ENCODE measurements around the gene TGIF2. TPM values are rescaled to one million over a fixed set of nuclear protein-coding genes. Genes with fewer than 3 reads are reported as not detected.
A peak's percentile ranks its signal among the peaks of the same experiment; 100 is the strongest.

Gene TGIF2
- total RNA-seq, 4 donors from 2014 or later = 1.4 to 3.9 (median 1.4) TPM

DNA sequence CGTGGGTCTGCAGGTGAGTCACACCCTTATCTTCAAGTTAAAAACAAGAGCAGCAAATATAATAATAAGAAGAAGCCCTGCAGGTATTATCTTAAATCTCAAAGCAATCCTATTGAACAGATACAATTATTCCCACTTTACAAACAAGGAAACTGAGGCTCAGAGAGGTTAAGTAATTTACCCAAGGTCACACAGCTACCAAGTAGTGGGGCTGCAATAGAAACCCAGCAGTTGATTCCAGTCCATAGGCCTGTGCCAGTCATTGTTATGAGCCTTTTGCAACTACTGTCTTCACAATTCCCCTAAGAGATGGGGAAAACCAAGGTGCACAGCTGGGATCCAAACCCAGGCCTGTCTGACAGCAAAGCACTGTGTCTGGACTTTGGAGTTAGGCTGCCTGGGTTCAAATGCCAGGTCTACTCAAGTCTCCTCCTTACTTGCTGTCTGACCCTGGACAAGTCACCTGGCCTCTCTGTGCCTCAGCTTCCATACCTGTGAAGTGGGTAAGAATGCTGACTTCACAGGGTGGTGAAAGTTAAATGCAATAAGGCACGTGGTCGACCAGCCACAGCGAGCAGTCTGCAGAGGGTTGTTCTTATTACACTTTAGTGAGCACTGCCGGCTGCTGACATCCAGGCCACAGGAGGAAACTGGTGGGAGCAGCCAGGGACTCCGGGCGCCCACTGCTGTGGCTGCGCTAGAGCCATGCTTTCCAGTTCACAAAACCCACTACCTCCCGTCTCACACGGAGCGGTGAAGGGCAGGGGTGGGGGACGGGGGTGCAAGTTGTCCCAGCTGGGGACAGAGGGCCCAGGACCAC lies 26.0 kb upstream of the TGIF2 start:
- no peak for TF ChIP-seq POLR2A (IDR thresholded peaks at IDR 0.05)
- TF ChIP-seq, protein P1, sequence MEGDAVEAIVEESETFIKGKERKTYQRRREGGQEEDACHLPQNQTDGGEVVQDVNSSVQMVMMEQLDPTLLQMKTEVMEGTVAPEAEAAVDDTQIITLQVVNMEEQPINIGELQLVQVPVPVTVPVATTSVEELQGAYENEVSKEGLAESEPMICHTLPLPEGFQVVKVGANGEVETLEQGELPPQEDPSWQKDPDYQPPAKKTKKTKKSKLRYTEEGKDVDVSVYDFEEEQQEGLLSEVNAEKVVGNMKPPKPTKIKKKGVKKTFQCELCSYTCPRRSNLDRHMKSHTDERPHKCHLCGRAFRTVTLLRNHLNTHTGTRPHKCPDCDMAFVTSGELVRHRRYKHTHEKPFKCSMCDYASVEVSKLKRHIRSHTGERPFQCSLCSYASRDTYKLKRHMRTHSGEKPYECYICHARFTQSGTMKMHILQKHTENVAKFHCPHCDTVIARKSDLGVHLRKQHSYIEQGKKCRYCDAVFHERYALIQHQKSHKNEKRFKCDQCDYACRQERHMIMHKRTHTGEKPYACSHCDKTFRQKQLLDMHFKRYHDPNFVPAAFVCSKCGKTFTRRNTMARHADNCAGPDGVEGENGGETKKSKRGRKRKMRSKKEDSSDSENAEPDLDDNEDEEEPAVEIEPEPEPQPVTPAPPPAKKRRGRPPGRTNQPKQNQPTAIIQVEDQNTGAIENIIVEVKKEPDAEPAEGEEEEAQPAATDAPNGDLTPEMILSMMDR (IDR thresholded peaks at IDR 0.05 in 4 of 5, conservative IDR thresholded peaks at IDR 0.05 in 1 of 5) = no peak
- Histone ChIP-seq H3K27me3 (no peaks in the 10 kb centered on the region), H3K4me3 (no peak overlapping the region), H3K9me3 (no peaks in the 10 kb centered on the region), H3K27ac (no peak overlapping the region), H3K36me3 (peaks cover 0 to 4% of the 10 kb centered on the region in 2 donors), H3K4me1 (peaks cover 8 to 9% of the 10 kb centered on the region in 2 donors)
- no peak for ATAC-seq
- in situ Hi-C loops (cut with MboI; ENCODE audit: low sequenced_read_pairs in 4 of 4) (no loop called here), intact Hi-C loops (cut with DNase I; ENCODE audit: low total_unique reads) (no loop called here)
- no peak for DNase-seq

DNA sequence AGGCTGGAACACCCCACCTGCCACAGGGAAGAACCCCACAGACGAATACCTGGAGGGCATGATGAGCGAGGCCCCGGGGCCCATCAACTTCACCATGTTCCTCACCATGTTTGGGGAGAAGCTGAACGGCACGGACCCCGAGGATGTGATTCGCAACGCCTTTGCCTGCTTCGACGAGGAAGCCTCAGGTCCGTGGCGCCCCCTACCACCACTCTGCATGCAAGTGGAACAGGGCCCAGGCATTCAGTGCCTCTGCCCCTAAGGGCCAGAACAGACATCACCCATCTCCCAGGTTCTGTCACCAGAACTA lies 25.4 kb upstream of the TGIF2 start:
- H3K4me3 ChIP-seq = no peak overlapping the region
- TF ChIP-seq, protein P1 (IDR thresholded peaks at IDR 0.05 in 4 of 5, conservative IDR thresholded peaks at IDR 0.05 in 1 of 5) = no peak
- no peak for TF ChIP-seq POLR2A (IDR thresholded peaks at IDR 0.05)
- peaks cover 0 to 4% of the 10 kb centered on the region in 2 donors for H3K36me3 ChIP-seq
- peaks cover 4 to 7% of the 10 kb centered on the region in 2 donors for H3K4me1 ChIP-seq
- in situ Hi-C loops (cut with MboI; ENCODE audit: low sequenced_read_pairs in 4 of 4) (no loop called here), intact Hi-C loops (cut with DNase I; ENCODE audit: low total_unique reads) (no loop called here)
- ATAC-seq (no peak), DNase-seq (no peak)
- H3K27me3 ChIP-seq = no peaks in the 10 kb centered on the region
- no peak overlapping the region for H3K27ac ChIP-seq
- no peaks in the 10 kb centered on the region for H3K9me3 ChIP-seq

DNA sequence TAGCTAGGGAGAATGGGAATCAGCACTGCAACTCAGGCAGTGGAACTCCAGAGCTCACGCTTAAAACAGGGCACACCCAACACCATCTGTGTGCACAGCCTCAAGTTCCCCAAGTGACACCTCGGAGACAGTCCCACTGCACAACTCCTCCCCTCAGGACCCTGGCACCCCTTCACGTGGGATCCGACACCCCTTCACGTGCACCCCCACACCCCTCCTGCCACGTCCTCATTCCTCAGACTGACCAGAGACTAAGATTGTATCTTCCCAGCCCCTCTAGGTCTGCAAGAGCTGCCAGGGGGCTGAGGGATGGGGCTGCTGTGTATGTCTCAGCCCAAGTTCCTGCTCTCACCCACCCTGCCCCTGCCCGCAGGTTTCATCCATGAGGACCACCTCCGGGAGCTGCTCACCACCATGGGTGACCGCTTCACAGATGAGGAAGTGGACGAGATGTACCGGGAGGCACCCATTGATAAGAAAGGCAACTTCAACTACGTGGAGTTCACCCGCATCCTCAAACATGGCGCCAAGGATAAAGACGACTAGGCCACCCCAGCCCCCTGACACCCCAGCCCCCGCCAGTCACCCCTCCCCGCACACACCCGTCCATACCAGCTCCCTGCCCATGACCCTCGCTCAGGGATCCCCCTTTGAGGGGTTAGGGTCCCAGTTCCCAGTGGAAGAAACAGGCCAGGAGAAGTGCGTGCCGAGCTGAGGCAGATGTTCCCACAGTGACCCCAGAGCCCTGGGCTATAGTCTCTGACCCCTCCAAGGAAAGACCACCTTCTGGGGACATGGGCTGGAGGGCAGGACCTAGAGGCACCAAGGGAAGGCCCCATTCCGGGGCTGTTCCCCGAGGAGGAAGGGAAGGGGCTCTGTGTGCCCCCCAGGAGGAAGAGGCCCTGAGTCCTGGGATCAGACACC lies 24.4 kb upstream of the TGIF2 start:
- in situ Hi-C loops (cut with MboI; ENCODE audit: low sequenced_read_pairs in 4 of 4) = no loop called here

DNA sequence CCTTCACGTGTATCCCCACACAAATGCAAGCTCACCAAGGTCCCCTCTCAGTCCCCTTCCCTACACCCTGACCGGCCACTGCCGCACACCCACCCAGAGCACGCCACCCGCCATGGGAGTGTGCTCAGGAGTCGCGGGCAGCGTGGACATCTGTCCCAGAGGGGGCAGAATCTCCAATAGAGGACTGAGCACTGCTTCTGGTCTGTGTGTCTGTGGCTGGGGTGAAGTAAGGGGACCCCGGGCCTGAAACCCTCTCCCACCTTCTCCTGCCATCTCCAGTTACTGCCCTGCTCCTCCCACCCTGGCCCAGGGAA lies 23.8 kb upstream of the TGIF2 start:
- Histone ChIP-seq H3K4me3 (no peak overlapping the region), H3K27ac (peak overlapping the region in 3 of 4 donors; percentile 28 to 54 (median 52)), H3K27me3 (no peaks in the 10 kb centered on the region), H3K4me1 (no peaks in the 10 kb centered on the region), H3K36me3 (peaks cover 0 to 4% of the 10 kb centered on the region in 2 donors), H3K9me3 (no peaks in the 10 kb centered on the region)
- ATAC-seq (no peak), DNase-seq (no peak)
- intact Hi-C loops (cut with DNase I; ENCODE audit: low total_unique reads) = no loop called here
- TF ChIP-seq POLR2A (IDR thresholded peaks at IDR 0.05) = no peak
- TF ChIP-seq, protein P1 (IDR thresholded peaks at IDR 0.05 in 4 of 5, conservative IDR thresholded peaks at IDR 0.05 in 1 of 5) = no peak
- in situ Hi-C loops (cut with MboI; ENCODE audit: low sequenced_read_pairs in 4 of 4) = no loop called here

More for the DNA sequence above, 24.4 kb upstream of the TGIF2 start:
- no peak for TF ChIP-seq POLR2A (IDR thresholded peaks at IDR 0.05)
- Histone ChIP-seq H3K4me1 (peaks cover 0 to 4% of the 10 kb centered on the region in 2 donors), H3K36me3 (peaks cover 0 to 4% of the 10 kb centered on the region in 2 donors), H3K27ac (peak overlapping the region in 3 of 4 donors; percentile 28 to 54 (median 52)), H3K9me3 (no peaks in the 10 kb centered on the region), H3K27me3 (no peaks in the 10 kb centered on the region), H3K4me3 (no peak overlapping the region)
- intact Hi-C loops (cut with DNase I; ENCODE audit: low total_unique reads) = no loop called here
- no peak for ATAC-seq
- no peak for DNase-seq
